A673 (cell line): Measurements from ENCODE around the gene TMEM185B. TPM values are rescaled to one million over a fixed set of nuclear protein-coding genes. Genes with fewer than 3 reads are reported as not detected.

Experiments used
- BruUV-seq: library from RNA; stranded (reverse); fragments of 400-500 nt; replicated peaks from 2 replicates; lab custom pipeline; 2021; lab: Mats Ljungman, UMichigan
- CTCF ChIA-PET: fragments of 300-600 bp; sonication (Branson Sonifier 250); formaldehyde crosslinking; loops from one replicate; lab custom pipeline; 2022; ENCODE audit warnings: antibody characterized with exemption; lab: Charles Lee
- POLR2A ChIA-PET: fragments of 300-600 bp; sonication (Branson Sonifier 250); formaldehyde crosslinking; loops from one replicate; lab custom pipeline; 2022; ENCODE audit warnings: antibody characterized with exemption; ENCODE audit not compliant: low non-redundant PET; lab: Charles Lee
- DNase-seq: peaks from one replicate; pipeline ENCODE4 v3.0.0-alpha.2; 2015; ENCODE audit warnings: low spot score
- H3K27ac ChIP-seq: fragments of 200-600 bp; sonication (generic); 2 replicates; pipeline ENCODE4 v1.5.1; 2016; ENCODE audit warnings: mixed run types, low read depth, mild to moderate bottlenecking, mixed read lengths, antibody characterized with exemption, low read length; ENCODE audit not compliant: poor library complexity, severe bottlenecking
- H3K27me3 ChIP-seq: fragments of 200-600 bp; sonication (generic); replicated peaks from 2 replicates; pipeline ENCODE4 v1.6.1; 2017; ENCODE audit warnings: mixed run types, low read depth, mild to moderate bottlenecking, mixed read lengths, antibody characterized with exemption, low read length; ENCODE audit not compliant: insufficient read depth, poor library complexity
- H3K36me3 ChIP-seq: fragments of 200-600 bp; sonication (generic); 2 replicates; pipeline ENCODE4 v1.6.1; 2016; ENCODE audit warnings: mixed run types, mild to moderate bottlenecking, mixed read lengths, antibody characterized with exemption, low read length; ENCODE audit not compliant: insufficient read depth, poor library complexity, severe bottlenecking
- H3K4me1 ChIP-seq: fragments of 200-600 bp; sonication (generic); 2 replicates; pipeline ENCODE4 v1.6.1; 2017; ENCODE audit warnings: mixed run types, mild to moderate bottlenecking, mixed read lengths, antibody characterized with exemption, low read length; ENCODE audit not compliant: insufficient read depth, poor library complexity, severe bottlenecking
- H3K4me3 ChIP-seq: fragments of 200-600 bp; sonication (generic); 2 replicates; pipeline ENCODE4 v1.5.1; 2016; ENCODE audit warnings: low read depth, mixed run types, mild to moderate bottlenecking, mixed read lengths, low read length; ENCODE audit not compliant: poor library complexity, severe bottlenecking
- H3K9me3 ChIP-seq: fragments of 200-600 bp; sonication (generic); 2 replicates; pipeline ENCODE4 v1.6.1; 2016; ENCODE audit warnings: mixed run types, low read depth, mild to moderate bottlenecking, mixed read lengths, antibody characterized with exemption, low read length; ENCODE audit not compliant: poor library complexity, severe bottlenecking
- CTCF ChIP-seq: fragments of 300-800, 200-600 bp; sonication (generic); conservative IDR thresholded peaks from 2 replicates; pipeline ENCODE4 v1.5.1; 2017; ENCODE audit warnings: low read depth, mild to moderate bottlenecking, antibody characterized with exemption, low read length, moderate library complexity, mixed read lengths
- EZH2 ChIP-seq: fragments of 200-600 bp; sonication (generic); IDR thresholded peaks from 2 replicates; pipeline ENCODE4 v1.6.1; 2017; ENCODE audit warnings: borderline replicate concordance, low read depth, mild to moderate bottlenecking, mixed read lengths, antibody characterized with exemption, low read length; ENCODE audit not compliant: poor library complexity, severe bottlenecking
- intact Hi-C: fragments of 100-400 bp; cut with micrococcal nuclease; formaldehyde crosslinking; loops from one replicate; pipeline ENCODE4 v1.10.0; 2022; ENCODE audit not compliant: unreplicated experiment
- total RNA-seq: library from RNA; stranded (reverse); gene quantifications from 2 replicates; pipeline ENCODE4 v1.2.3, GENCODE V29; 2021

The TMEM185B gene
- total RNA-seq, 1 experiment from 2014 or later, result 34.5 TPM

GRCh38 chr2:120176526-120176925, 46.7 kb downstream of the TMEM185B start:
- no peak for TF ChIP-seq CTCF
- no peak for TF ChIP-seq EZH2
- no peaks in the 10 kb centered on the region for H3K4me1 ChIP-seq
- DNase-seq, result no peak
- no TSS peak for BruUV-seq
- H3K36me3 ChIP-seq, result no peaks in the 10 kb centered on the region
- no peak overlapping the region for H3K27ac ChIP-seq
- no peaks in the 10 kb centered on the region for H3K27me3 ChIP-seq
- intact Hi-C loops, result loop anchor here (5.0 to 10.0 kb wide), 2 partner anchors 69 to 352 kb away; no protein-coding TSS in a partner anchor
- H3K9me3 ChIP-seq, result no peaks in the 10 kb centered on the region
- CTCF ChIA-PET, result interaction anchor here (0.6 to 2.4 kb wide), 2 partner anchors 12 to 137 kb away, joined by 5 to 12 read pairs; no protein-coding TSS in a partner anchor
- no peak overlapping the region for H3K4me3 ChIP-seq
- POLR2A ChIA-PET, result no interaction called here

DNA sequence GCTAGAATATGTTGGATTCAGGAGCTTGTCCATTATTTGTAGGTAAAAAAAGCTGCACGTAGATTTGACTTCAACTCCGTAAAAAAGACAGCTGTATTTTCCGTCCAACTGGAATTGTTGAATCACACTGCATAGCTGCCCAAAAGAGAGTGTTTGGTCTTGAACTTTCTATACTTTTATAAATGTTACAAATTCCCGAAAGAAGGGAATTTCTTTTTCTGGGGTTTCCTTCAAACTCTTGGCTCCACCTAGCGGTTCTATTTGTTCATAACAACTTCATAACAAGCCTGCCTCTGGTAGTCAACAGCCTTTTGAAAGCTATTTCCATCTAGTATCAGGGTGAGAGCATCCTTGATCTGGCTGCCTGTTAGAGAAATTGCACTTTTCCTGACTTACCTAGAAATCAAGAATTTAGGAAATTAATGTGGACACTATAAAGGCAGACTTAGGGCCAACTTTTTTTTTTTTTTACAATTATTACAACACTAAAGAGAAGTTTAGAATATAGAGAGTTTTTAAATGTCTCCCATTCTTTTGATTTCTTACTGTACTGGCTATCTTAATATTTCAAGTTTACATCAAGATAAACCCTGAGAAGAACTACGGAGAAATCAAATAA, 48.1 kb downstream of the TMEM185B start:
- Histone ChIP-seq H3K4me3 (no peak overlapping the region), H3K9me3 (no peaks in the 10 kb centered on the region), H3K4me1 (no peaks in the 10 kb centered on the region), H3K27me3 (no peaks in the 10 kb centered on the region), H3K36me3 (no peaks in the 10 kb centered on the region), H3K27ac (no peak overlapping the region)
- BruUV-seq, result no TSS peak
- intact Hi-C loops, result loop anchor here (1.0 to 10.0 kb wide), 5 partner anchors 68 to 533 kb away; no protein-coding TSS in a partner anchor
- peak; percentile 76 for DNase-seq
- TF ChIP-seq CTCF (peak; percentile 76), EZH2 (no peak)
- ChIA-PET POLR2A (no interaction called here), CTCF (interaction anchor here (0.8 to 2.4 kb wide), 6 partner anchors 65 to 535 kb away, joined by 3 to 13 read pairs (median 4); no protein-coding TSS in a partner anchor)

Other genes with a start within 250 kb of the TMEM185B start
- 25.8 and 26.5 TPM in 2 replicates for gene EPB41L5, start 210.3 kb downstream of the TMEM185B start, total RNA-seq
- gene RALB, start 29.5 kb upstream of the TMEM185B start, total RNA-seq, result 47.0 and 52.1 TPM in 2 replicates
- gene INHBB, start 122.7 kb upstream of the TMEM185B start, total RNA-seq, result 0.09 TPM in 2 replicates